ENCODE results near the gene CDH4. TPM values are rescaled to one million over a fixed set of nuclear protein-coding genes. Genes with fewer than 3 reads are reported as not detected.

CDH4 gene
- total and polyA plus RNA-seq, 2 donors (not counting 1 experiment from before 2014, with no cell fraction given), result not detected

- H3K4me3 Mint-ChIP-seq, result no peak overlapping the region
- ATAC-seq (ENCODE audit: low read depth) (no peak), DNase-seq (no peak)
- no peaks in the 10 kb centered on the region for H3K36me3 ChIP-seq (replicated peaks in 1 of 2; ENCODE audit: control extremely low read depth in 1 of 2, control insufficient read depth in 1 of 2, extremely low read depth in 1 of 2, insufficient read depth in 2 of 2, low read length in 1 of 2)
- ChIA-PET POLR2A (no interaction called here), CTCF (no interaction called here)
- H3K9me3 Mint-ChIP-seq (ENCODE audit: insufficient read depth), result peaks cover 4% of the 10 kb centered on the region
- no peaks in the 10 kb centered on the region for H3K79me2 ChIP-seq (ENCODE audit: control insufficient read depth, insufficient read depth, low read length)
- H3K4me2 ChIP-seq (replicated peaks; ENCODE audit: low read depth, low read length, poor library complexity, severe bottlenecking), result no peak overlapping the region
- no peaks in the 10 kb centered on the region for H3K4me1 Mint-ChIP-seq
- no peaks in the 10 kb centered on the region for H4K20me1 ChIP-seq (ENCODE audit: control insufficient read depth, insufficient read depth, low read length, poor library complexity, severe bottlenecking)
- peaks cover 0 to 26% (median 0%) of the 10 kb centered on the region in 3 donors for H3K9me3 ChIP-seq (ENCODE audit: control extremely low read depth in 1 of 3, control insufficient read depth in 2 of 3, insufficient read depth in 1 of 3, low read length in 2 of 3)
- no peak overlapping the region for H2AFZ ChIP-seq (ENCODE audit: insufficient read depth, low read depth, low read length, poor library complexity, severe bottlenecking)
- TF ChIP-seq EZH2 (IDR thresholded peaks at IDR 0.05; ENCODE audit: borderline replicate concordance, insufficient read depth, low read depth, low read length, poor library complexity, severe bottlenecking), result no peak
- TF ChIP-seq CTCF (IDR thresholded peaks at IDR 0.05), result no peak
- H3K27me3 Mint-ChIP-seq, result no peaks in the 10 kb centered on the region
- no CpG with 5 or more reads among the region's 2 CpGs for WGBS (ENCODE audit: insufficient coverage)
- no peak overlapping the region for H3K27ac ChIP-seq (ENCODE audit: low read length in 2 of 2)
- H3K4me3 ChIP-seq (ENCODE audit: control extremely low read depth in 1 of 5, extremely low read depth in 1 of 5, insufficient read depth in 1 of 5, low read depth in 2 of 5, low read length in 4 of 5), result no peak overlapping the region
- H3K27me3 ChIP-seq (replicated peaks in 1 of 4; ENCODE audit: control extremely low read depth in 1 of 4, control insufficient read depth in 3 of 4, insufficient read depth in 4 of 4, low read length in 3 of 4), result no peaks in the 10 kb centered on the region
- no peak overlapping the region for H3K27ac Mint-ChIP-seq
- no peak overlapping the region for H3K9ac ChIP-seq (ENCODE audit: low read length)
- intact Hi-C loops (cut with micrococcal nuclease), result no loop called here
- no peaks in the 10 kb centered on the region for H3K4me1 ChIP-seq (ENCODE audit: control insufficient read depth in 2 of 2, insufficient read depth in 2 of 2, low read length in 2 of 2)
These were observed 56.4 kb downstream of the CDH4 start for GRCh38 chr20:61308477-61308774.

GRCh38 chr20:61310954-61311353 lies 58.9 kb downstream of the CDH4 start:
- intact Hi-C loops (cut with micrococcal nuclease), result no loop called here
- POLR2A ChIA-PET, result no interaction called here
- WGBS (ENCODE audit: insufficient coverage), result 83% methylated on average over 1 of the region's 7 CpGs
- no peak overlapping the region for H2AFZ ChIP-seq (ENCODE audit: insufficient read depth, low read depth, low read length, poor library complexity, severe bottlenecking)
- no peaks in the 10 kb centered on the region for H3K79me2 ChIP-seq (ENCODE audit: control insufficient read depth, insufficient read depth, low read length)
- no peaks in the 10 kb centered on the region for H3K27me3 ChIP-seq (replicated peaks in 1 of 4; ENCODE audit: control extremely low read depth in 1 of 4, control insufficient read depth in 3 of 4, insufficient read depth in 4 of 4, low read length in 3 of 4)
- H3K9me3 ChIP-seq (ENCODE audit: control extremely low read depth in 1 of 3, control insufficient read depth in 2 of 3, insufficient read depth in 1 of 3, low read length in 2 of 3), result peaks cover 0 to 25% (median 0%) of the 10 kb centered on the region in 3 donors
- no peak overlapping the region for H3K4me2 ChIP-seq (replicated peaks; ENCODE audit: low read depth, low read length, poor library complexity, severe bottlenecking)
- H3K9ac ChIP-seq (ENCODE audit: low read length), result no peak overlapping the region
- H3K36me3 ChIP-seq (replicated peaks in 1 of 2; ENCODE audit: control extremely low read depth in 1 of 2, control insufficient read depth in 1 of 2, extremely low read depth in 1 of 2, insufficient read depth in 2 of 2, low read length in 1 of 2), result no peaks in the 10 kb centered on the region
- Mint-ChIP-seq H3K27me3 (no peaks in the 10 kb centered on the region), H3K4me3 (no peak overlapping the region), H3K27ac (no peak overlapping the region), H3K4me1 (no peaks in the 10 kb centered on the region), H3K9me3 (ENCODE audit: insufficient read depth) (peaks cover 4% of the 10 kb centered on the region)
- H3K27ac ChIP-seq (ENCODE audit: low read length in 2 of 2), result no peak overlapping the region
- no peak for ATAC-seq (ENCODE audit: low read depth)
- TF ChIP-seq CTCF (IDR thresholded peaks at IDR 0.05) (no peak), EZH2 (IDR thresholded peaks at IDR 0.05; ENCODE audit: borderline replicate concordance, insufficient read depth, low read depth, low read length, poor library complexity, severe bottlenecking) (no peak)
- CTCF ChIA-PET, result no interaction called here
- H4K20me1 ChIP-seq (ENCODE audit: control insufficient read depth, insufficient read depth, low read length, poor library complexity, severe bottlenecking), result no peaks in the 10 kb centered on the region
- no peak for DNase-seq
- no peak overlapping the region for H3K4me3 ChIP-seq (ENCODE audit: control extremely low read depth in 1 of 5, extremely low read depth in 1 of 5, insufficient read depth in 1 of 5, low read depth in 2 of 5, low read length in 4 of 5)
- H3K4me1 ChIP-seq (ENCODE audit: control insufficient read depth in 2 of 2, insufficient read depth in 2 of 2, low read length in 2 of 2), result no peaks in the 10 kb centered on the region

Measured in B cell (primary cell).